CD4-positive, alpha-beta T cell treated with Interleukin-4 for 4 hours (primary cell): ENCODE measurements around the gene ERP27.

Experiments
- DNase-seq: peaks from one replicate; pipeline ENCODE4 v3.0.0-alpha.2; 2020

Gene ERP27

DNA sequence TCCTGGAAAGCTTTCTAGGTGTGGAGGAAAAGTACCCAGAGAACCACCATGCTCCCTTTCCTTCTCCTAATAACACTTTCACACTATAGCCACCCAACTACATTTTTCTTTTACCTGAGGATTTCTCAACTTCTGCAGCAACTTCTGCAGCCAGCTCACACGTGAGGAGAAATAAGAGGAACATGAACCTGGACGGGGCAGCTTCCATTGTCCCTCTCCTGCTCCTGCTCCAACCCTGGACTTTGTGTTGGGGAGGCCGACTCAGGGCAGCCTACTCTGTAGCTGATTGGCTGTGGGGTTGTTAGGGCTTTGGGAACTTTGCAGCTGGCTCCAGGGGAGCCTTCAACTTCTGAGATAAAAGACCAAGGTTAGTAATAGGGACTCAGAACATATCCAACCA lies at the start of gene ERP27:
TSS of gene ERP27 (minus strand) at position 237 of the 400 bp plus-strand sequence. CDS start at position 208, 29 bp downstream.
- no peak for DNase-seq

DNA sequence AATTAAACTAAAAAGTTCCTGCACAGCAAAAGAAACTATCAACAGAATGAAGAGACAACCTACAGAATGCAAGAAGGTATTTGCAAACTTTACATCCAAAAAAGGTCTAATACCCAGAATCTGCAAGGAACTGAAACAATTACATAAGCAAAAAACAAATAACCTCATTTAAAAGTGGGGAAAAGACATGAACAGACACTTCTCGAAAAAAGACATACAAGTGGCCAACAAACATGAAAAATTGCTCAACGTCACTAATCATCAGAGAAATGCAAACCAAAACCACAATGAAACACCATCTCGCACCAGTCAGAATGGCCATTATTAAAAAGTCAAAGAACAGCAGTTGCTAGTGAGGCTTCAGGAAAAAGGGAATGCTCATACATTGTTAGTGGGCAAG lies 49.7 kb upstream of the ERP27 start:
- no peak for DNase-seq

DNA sequence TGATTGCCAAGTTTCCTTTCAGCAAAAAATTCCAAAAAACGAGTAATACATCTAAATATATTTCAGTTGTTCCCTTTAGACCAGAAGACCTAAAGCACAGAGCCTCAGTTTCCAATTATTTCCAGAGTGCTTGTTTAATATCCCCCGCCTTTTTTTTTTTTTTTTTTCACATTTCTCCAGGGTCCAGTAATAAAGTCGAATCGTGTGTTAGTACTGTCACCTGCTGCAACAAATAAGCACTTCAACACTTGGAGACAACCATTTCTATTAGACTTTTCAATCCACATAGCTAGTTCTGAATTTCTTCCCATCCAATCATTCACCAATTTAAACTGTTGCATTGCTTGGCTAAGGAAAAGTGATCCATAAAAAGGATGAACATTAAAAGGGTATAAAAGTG lies 48.1 kb upstream of the ERP27 start:
- DNase-seq = no peak

DNA sequence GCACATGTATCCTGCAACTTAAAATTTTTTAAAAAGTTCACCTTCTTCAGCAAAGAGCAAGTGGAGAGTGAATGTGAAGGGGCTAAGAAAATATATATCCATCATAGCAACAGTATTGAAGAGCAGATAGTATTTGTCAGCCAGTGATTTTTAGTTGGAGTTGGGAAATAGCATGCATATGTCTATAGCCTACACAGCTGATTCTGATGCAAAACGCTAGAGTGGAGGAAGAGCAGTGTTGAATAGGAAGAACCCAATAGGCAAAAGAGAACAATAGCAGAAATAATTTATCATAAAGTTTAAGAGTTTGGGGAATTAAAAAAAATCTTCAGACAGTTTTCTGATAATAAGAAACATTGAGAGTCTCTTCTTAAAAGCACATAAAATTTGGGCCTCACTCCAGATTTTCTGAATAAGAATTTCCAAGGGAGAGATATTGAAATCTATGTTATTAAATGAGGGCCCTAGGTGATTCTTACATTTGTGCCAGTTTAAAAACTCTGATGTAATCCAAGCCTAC lies 46.5 kb upstream of the ERP27 start:
- no peak for DNase-seq

DNA sequence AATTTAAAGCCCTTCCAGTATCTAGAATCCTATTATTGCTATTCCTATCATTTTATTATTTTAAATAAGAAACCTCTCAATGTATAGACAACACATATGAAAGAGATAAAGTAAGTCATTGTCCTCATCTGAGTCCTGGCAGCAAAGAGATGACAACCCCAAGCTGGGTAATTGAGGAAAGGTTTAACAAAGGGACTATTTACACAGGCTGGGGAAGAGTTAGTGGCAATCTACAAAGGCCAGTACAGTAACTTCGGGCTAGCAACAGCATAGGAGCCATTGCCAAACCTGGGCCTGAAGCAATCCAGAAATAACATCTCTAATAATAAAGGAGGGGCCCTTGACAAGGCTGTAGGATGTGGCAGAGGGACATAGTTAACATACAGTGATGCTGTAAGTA lies 45.7 kb upstream of the ERP27 start:
- no peak for DNase-seq

DNA sequence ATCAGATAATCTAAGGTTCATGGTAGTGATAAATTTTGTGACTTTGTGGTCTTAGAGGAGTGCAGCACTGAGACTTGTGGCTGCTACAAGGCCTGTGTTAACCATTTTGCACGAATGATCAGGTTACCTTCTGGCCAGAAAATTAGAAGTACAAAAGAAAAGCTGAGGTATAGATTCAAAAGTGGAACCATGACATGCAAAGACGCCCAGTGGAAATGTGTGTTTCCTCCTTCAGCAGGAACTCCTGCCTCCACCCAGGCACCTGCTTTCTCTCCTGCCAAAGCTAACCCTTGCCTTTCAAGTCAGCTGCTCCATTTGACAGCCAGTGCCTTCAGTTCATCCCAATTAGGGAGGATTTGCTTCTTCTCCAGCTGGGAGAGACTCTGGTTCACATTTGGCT lies 44.7 kb upstream of the ERP27 start:
- no peak for DNase-seq

DNA sequence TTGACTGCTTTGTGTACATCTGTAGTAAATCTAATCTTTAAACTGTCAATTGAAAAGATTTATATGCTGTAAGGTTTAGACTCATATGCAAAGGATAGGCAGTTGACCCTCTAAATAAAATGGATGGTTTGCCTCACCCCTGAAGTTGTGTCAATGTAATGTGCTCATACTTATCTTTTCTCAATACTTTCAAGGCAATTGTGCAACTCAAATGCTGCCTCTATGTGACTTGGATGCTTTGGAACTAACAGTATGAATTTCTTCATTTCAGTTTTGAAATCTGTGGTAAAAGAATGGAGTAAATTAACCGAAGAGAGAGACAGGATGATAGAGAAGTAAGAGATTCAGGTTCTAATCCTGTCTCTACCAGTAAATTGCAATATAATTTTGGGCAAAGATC lies 44.2 kb upstream of the ERP27 start:
- DNase-seq = no peak

DNA sequence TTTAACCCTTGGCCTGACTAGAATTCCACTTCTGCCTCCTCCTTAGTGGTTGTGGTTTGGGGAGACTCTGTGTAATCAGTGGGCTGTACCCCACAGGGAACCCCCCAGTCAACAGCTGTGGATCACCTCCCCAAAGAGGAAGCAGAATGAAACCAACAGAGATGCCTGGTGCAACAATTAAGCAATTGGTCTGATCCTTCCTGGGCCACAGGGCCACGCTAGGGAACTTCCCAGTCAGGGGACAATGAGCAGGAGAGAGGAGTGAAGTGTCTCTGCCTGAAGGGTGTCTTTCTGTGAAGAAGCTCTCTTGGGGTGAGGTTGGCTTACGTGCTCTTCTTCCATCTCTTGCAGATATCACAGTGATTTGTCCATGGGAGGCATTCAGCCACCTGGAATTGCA lies 42.7 kb upstream of the ERP27 start:
- no peak for DNase-seq

DNA sequence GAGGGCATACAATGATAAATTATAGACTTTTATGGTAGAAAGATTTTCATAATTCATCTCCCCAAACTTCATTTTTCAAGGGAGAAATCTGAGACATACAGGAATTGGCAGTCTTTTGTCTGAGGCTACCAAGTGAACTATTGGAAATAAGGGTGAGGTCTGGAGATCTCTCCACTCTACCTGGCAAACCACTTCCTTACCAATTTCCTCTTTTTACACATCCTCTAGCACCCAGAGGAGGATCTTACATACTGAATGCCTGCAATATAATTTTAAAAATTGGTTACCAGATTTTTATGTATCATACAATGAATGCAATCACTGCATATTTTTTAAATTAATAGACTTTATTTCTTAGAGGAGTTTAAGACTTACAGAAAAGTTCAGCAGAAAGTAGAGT lies 41.1 kb upstream of the ERP27 start:
- DNase-seq = no peak

DNA sequence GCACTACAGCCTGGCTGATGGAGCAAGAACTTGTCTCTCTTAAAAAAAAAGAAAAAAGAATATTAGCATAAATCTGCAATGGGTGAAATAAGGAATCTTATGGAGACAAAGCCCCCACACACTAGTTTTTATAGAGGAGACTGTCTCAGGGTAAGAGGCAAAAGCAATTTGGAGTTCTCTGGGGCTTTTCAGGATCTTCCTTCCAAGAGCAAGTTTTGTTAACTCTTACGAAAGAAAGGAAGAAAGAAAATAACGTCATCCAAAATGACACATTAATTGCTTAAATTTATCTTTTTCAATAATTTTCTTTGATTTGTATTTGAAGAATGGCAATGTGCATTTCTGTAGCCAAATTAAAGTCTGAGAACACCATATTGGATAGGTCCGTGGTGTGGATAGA lies 38.3 kb upstream of the ERP27 start:
- no peak for DNase-seq

DNA sequence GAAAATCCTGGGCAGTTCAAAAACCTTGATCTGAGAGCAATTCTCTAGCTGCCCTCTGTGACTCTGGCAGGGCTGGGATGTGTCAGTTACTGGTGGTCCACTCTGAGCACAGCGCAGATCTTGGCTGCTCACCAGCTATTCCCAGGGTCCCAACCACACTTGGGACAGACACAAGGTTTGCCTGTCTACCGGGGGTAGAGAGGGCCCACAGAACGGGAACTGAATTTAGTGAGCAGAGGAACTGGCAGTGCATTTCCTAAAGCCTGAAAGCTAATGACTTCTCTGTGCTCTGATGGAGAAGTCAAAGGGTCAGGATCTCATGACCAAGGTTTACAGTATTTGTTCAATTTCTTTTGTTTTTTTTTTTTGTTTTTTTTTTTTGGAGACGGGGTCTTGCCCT lies 37.1 kb upstream of the ERP27 start:
- no peak for DNase-seq

DNA sequence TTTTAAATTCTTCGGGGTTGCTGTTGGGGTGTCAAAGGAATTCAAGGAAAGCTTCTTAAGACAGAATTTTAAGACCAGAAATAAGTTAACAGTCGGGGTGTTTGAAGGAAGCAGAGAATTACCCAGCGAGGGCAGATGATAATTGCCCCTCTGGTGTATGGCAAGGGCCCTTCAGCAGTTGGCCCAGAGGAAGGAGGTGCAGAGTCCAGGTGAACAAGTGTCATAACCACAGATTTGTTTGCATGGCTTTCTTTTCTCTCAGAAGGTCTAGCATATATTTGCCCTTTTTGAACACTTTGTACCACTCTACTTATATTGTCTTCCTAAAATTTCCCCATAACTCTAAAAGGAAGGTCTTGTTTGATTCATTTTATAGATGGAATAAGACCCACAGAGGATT lies 36.3 kb upstream of the ERP27 start:
- DNase-seq = no peak

DNA sequence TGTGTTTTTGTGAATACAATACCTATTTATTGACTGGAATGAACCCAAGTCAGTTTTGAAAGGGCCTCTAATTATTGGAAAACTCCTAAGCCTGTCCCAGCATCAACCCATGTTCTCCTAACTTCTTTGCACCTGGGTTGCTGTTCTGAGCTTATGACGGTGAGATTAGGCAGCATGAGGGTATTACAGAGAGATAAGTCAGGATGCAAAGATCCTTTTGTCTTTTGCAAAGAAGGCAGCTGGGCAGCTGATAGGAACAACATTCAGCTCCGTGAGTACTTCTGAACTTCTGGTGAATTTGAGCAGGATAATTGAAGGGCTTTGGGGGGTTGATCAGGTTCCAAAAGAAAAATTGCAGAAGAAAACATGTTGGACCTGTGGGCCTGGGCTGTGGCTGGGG lies 34.5 kb upstream of the ERP27 start, which contains the start of gene PDE6H:
TSS of gene PDE6H (plus strand) at position 227 of the 400 bp plus-strand sequence. CDS start 4,971 bp downstream, outside the sequence.
- DNase-seq = no peak

DNA sequence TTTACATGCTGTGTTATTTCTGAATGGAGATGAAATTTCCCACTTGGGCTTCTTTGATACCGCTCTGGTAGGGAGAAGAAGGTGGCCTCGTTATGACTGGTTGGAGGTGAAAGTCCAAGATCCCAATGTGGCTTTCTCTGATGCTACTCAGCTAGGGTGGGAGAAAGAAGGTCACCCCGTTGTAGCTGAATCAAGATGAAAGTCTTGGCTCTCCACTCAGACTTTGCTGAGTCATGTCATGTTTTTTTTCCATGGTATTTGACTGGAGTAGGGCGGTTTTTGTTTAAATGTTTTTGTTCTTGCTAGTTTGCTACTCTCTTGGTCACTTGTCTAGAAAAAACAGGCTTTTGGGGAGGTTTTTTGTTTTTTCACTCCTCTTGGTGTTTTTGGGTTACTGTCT lies 32.1 kb upstream of the ERP27 start:
- no peak for DNase-seq

DNA sequence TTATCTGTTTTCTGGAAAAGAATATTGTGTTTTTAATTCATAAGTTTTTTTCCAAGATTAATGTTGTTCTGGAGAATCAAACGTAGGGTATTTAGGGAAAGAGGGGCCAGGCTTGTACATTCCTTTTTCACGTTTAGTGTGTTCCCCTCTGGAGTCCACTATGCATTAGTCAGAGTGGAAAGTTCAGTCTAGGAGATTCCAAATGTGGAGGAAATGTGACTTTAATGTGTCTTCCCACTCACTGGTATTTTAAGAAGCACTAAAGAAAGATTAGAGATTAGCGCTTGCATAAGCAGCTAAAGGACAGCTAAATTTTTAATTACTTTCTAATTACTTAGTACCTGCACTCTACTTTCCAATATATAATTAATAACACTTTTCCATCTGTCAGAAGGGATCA lies 30.1 kb upstream of the ERP27 start:
- DNase-seq = no peak

DNA sequence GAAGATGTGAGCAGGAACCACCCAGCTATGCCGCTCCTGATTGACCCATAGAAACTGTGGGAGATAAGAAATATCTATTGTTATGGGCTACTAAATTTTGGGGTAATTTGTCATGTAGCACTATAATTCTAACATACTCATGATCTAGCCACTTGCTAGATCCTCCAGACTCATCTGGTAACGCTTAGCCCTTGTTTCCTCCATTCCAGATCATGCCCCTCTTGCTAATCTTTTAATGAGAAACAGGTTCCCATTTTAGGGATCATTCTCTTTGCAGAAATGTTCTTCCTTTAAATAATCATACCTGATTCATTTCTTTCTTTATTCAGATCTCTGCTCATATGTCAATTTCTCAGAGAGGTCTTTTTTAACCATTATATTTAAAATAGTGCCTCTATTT lies 26.9 kb upstream of the ERP27 start:
- no peak for DNase-seq

DNA sequence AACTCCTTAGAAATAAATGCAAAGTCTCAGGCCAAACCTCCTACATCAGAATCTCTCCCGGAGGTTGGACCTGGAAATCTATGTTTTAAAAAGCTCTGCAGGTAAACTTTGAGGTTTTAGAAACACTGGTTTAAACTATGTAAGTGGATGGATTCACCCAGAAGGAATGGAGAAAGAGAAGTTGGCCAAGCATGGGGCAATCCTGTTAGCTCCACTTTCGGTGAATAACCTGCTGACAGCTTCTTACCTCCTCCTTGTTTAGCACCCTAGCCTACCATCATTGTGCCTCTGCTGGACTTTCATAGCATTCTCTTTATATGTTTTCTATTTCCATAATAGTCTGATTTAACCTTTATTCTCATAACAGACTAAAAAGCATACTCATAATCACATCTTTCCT lies 26.1 kb upstream of the ERP27 start:
- DNase-seq = no peak

DNA sequence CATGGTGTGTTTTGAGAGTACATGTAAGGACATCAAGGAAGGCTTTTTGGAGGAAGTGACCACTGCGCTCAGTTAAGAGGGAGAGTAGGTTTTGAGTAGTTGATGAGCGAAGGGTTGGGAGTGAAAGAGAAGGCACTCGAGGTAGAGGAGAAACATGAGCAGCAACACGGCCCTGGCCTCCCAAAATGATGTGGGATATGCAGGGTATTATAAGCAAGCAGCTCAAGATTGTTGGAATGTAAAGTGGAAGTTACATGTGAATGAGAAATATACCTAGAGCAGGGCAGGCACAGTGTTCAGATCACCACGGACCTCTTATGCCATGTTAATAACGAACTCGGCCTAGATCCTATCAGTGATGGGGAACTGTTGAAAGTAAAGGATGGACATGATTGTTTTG lies 25.2 kb upstream of the ERP27 start:
- DNase-seq = no peak

DNA sequence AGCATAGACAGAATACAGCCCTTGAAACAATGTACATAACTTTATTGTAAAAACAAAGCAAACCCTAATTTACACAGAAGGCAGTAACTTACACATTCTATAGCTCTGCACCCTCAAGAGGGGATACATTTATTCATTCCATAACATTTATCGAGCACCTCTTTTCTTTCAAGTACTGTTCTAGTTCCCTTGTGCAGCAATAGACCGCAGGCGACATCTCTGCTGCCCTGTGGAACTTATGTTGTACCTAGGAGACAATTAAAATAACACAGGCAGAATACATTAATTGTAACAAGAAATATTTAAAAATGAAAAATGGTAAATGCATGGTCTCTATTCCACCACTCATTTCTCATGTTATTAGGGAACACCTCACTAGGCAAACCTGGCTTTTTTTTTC lies 24.5 kb upstream of the ERP27 start:
- no peak for DNase-seq

DNA sequence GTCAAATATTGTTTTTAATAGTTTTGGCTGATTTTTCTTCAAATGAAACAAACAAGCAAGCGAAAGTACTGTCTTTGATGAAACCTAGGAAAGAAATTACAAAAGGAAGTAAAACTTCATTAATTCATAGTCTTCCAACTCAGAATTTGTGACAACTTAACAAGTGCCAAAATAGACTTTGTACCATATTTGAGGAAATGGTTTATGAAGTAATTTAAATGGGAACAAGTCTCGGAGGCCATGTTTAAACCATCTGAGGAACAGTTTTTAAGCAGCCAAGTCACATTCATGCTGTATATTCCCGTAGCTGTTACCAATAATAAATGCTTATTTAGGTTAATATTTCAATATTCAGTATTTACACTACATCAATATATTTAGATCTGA lies 23.8 kb upstream of the ERP27 start:
- no peak for DNase-seq

DNA sequence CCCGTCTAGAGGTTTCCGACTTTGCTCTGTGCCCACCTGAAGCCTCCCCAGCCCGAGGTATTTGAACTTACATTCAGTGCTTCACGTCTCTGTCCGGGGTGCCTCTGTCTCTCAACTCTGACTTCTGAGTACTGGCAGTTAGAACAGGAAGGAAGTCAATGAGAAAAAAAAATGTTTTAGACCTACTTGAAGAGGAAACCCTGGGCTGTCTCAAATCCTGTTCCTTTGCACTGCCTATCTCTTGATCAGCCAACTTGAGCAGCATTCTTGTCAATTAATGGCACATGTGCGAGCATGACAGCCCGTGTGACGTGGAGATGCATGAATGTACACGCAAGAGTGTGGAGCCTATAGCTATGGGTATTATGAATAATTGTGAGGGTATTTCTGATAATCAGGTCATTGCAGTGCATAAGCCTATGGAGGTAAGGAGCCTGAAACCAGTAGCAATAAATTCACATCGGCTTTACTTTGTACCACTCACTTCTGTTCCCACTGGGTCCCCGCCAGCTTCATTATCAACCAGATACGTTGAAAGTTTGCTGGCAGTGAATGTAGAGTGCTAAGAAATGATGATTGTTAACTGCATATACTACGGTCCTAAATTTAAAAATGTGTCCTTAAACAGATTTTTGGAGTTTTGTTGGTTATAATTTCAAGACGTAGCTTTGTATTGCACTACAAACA lies 23.3 kb upstream of the ERP27 start, which contains the start of gene ARHGDIB:
TSS of gene ARHGDIB (minus strand) at position 136 of the 687 bp plus-strand sequence. CDS start 10,889 bp downstream, outside the sequence.
- DNase-seq = peak; percentile 96

DNA sequence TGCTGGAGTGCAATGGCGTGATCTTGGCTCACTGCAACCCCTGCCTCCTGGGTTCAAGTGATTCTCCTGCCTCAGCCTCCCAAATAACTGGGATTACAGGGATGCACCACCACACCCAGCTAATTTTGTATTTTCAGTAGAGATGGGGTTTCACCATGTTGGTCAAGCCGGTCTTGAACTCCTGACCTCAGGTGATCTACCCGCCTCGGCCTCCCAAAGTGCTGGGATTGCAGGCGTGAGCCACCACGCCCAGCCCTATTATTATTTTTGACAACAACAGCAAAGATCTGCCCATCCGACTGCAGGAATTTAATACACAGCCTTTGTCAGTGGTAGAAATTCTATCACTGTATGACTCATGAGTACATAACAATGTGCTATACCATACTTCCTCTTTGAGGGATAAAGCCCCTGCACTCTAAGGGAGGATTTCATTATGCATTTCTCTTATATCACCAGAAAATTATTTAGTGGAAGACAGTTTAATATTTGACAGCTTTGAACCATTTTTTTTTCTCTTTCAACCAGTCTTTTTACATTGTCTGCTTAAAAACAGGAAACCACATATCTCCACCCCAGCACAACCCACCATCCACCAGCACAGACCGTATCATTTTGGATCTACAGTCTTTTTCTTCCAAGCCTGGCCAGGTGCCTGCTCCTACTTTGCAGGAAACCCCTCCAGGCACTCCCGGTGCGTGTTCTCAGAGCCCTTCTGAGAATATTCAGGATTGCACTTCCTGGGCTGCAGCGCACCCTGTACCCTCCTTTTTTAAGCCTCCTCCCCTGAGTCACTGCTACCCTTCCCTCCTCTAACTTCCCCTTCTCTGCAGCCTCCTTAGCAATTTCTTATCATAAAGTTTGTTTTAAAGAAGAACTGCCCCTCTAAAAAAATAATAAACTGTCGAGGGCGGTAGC lies 22.5 kb upstream of the ERP27 start:
- DNase-seq = peak; percentile 83

DNA sequence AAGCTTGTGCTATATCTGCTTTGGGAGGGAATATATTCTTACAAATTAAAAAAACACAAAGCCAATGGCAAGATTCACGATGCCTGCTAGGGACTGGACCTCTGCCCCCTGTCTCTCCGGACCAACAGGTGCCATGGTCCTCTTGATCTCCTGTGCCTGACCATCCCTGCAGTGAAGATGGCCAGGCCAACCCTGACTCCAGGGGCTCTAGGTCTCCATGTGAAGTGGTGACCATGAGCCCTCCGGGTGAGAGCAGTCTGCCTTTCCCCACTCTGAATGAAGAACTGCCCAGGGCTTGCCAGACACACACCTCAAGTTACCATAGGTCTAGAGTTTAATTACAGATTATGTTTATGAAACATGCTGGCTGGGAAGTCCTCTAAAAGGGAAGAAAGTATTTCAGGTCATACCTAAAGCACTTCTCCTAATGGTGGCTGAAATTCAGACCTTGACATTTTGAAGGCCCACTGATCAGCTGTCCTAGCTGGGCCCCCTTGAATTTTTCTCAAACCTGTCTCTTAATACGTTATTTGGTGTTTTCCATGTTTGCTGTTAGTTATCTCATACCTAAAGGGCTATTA lies 21.7 kb upstream of the ERP27 start:
- no peak for DNase-seq

DNA sequence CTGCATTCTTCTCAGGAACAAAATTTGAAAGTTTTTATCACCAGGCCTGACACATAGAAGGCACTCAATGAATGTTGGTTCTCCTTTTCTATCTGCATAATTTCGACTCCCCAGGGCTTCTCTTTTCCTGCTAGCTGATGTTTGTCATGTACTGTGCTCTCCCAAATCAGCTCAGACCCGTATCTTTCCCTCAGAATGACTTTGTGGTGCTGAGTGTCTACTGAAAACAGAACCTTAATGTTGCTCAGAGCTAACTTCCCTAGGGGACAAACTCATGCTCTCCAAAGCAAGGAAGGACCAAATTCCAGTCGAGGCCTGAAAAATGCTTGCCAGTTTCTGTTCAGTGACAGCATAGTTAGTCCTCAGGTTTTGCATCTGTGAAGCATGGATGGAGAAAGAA lies 21.1 kb upstream of the ERP27 start:
- no peak for DNase-seq
